Mesendoderm (in vitro differentiated cells): Measurements from ENCODE around the gene PCGF2.
A peak's percentile ranks its signal among the peaks of the same experiment; 100 is the strongest.

Experiments
- DNase-seq: peaks from one replicate; pipeline ENCODE4 v3.0.0; 2013
- H2AK5ac ChIP-seq: 2 replicates; pipeline ENCODE4 v1.6.1; 2013; ENCODE audit warnings: low read length, inconsistent platforms
- H2BK120ac ChIP-seq: 2 replicates; pipeline ENCODE4 v1.6.1; 2013; ENCODE audit warnings: low read depth, mild to moderate bottlenecking, low read length, moderate library complexity, mixed read lengths
- H2BK15ac ChIP-seq: replicated peaks from 2 replicates; pipeline ENCODE4 v1.6.1; 2013; ENCODE audit warnings: low read depth, mild to moderate bottlenecking, moderate library complexity
- H2BK5ac ChIP-seq: 2 replicates; pipeline ENCODE4 v1.6.1; 2013; ENCODE audit warnings: low read length, inconsistent platforms
- H3K18ac ChIP-seq: 2 replicates; pipeline ENCODE4 v1.6.1; 2013; ENCODE audit warnings: mild to moderate bottlenecking, low read length, mixed read lengths
- H3K23ac ChIP-seq: one replicate; pipeline ENCODE4 v1.6.1; 2013; ENCODE audit warnings: low read length
- H3K27ac ChIP-seq: 2 replicates; pipeline ENCODE4 v1.5.1; 2013; ENCODE audit warnings: low read depth, mild to moderate bottlenecking, inconsistent platforms, low read length, moderate library complexity
- H3K27me3 ChIP-seq: 2 replicates; pipeline ENCODE4 v1.6.1; 2013; ENCODE audit warnings: low read length, control low read depth, mild to moderate bottlenecking, inconsistent platforms; ENCODE audit not compliant: insufficient read depth, poor library complexity
- H3K36me3 ChIP-seq: 2 replicates; pipeline ENCODE4 v1.6.1; 2013; ENCODE audit warnings: low read length, inconsistent platforms; ENCODE audit not compliant: control insufficient read depth, insufficient read depth
- H3K4ac ChIP-seq: one replicate; pipeline ENCODE4 v1.6.1; 2013; ENCODE audit warnings: low read depth, mild to moderate bottlenecking, low read length, moderate library complexity
- H3K4me1 ChIP-seq: 2 replicates; pipeline ENCODE4 v1.6.1; 2013; ENCODE audit warnings: low read depth, low read length, inconsistent platforms; ENCODE audit not compliant: control insufficient read depth
- H3K4me2 ChIP-seq: 2 replicates; pipeline ENCODE4 v1.6.1; 2013; ENCODE audit warnings: low read length
- H3K4me3 ChIP-seq: 2 replicates; pipeline ENCODE4 v1.5.1; 2013; ENCODE audit warnings: mild to moderate bottlenecking, low read length
- H3K56ac ChIP-seq: one replicate; pipeline ENCODE4 v1.6.1; 2013; ENCODE audit warnings: low read length
- H3K79me1 ChIP-seq: 2 replicates; pipeline ENCODE4 v1.6.1; 2013; ENCODE audit warnings: low read length, inconsistent platforms
- H3K79me2 ChIP-seq: 2 replicates; pipeline ENCODE4 v1.6.1; 2013; ENCODE audit warnings: mild to moderate bottlenecking, low read length; ENCODE audit not compliant: control insufficient read depth, insufficient read depth
- H3K9ac ChIP-seq: 2 replicates; pipeline ENCODE4 v1.6.1; 2013; ENCODE audit warnings: low read length, inconsistent platforms
- H4K5ac ChIP-seq: one replicate; pipeline ENCODE4 v1.6.1; 2013; ENCODE audit warnings: low read length
- H4K8ac ChIP-seq: one replicate; pipeline ENCODE4 v1.6.1; 2013; ENCODE audit warnings: low read depth, mild to moderate bottlenecking, control low read depth, low read length, moderate library complexity
- WGBS: extraction: QIAGEN DNeasy Blood & Tissue Kit; methylation state at CpG from one replicate; pipeline ENCODE4 v1.1.7; 2013; ENCODE audit warnings: low lambda C conversion rate, missing lambda C conversion rate; ENCODE audit not compliant: insufficient coverage; ENCODE audit errors: extremely low coverage; 5-methylcytosine and 5-hydroxymethylcytosine counted together

PCGF2 gene

GRCh38 chr17:38738007-38738662 is 10.0 kb downstream of the PCGF2 start:
- Histone ChIP-seq H3K27me3 (no peaks in the 10 kb centered on the region), H3K18ac (no peak overlapping the region), H3K56ac (no peak overlapping the region), H2AK5ac (no peak overlapping the region), H3K4ac (no peak overlapping the region), H3K4me2 (no peak overlapping the region), H3K27ac (no peak overlapping the region), H3K23ac (no peak overlapping the region), H3K79me1 (peaks cover 19% of the 10 kb centered on the region), H4K5ac (no peak overlapping the region), H2BK15ac (no peak overlapping the region), H2BK5ac (no peak overlapping the region), H3K4me1 (no peaks in the 10 kb centered on the region), H2BK120ac (no peak overlapping the region), H4K8ac (no peak overlapping the region), H3K79me2 (peaks cover 32% of the 10 kb centered on the region), H3K9ac (no peak overlapping the region), H3K4me3 (no peak overlapping the region), H3K36me3 (peaks cover 14% of the 10 kb centered on the region)
- WGBS, result no CpG with 5 or more reads among the region's 14 CpGs
- no peak for DNase-seq

GRCh38 chr17:38735161-38735997 is 12.8 kb downstream of the PCGF2 start:
- H2BK15ac ChIP-seq, result no peak overlapping the region
- no peak overlapping the region for H3K4me3 ChIP-seq
- peaks cover 9% of the 10 kb centered on the region for H3K79me1 ChIP-seq
- no peak overlapping the region for H4K5ac ChIP-seq
- no peak overlapping the region for H4K8ac ChIP-seq
- H3K4me2 ChIP-seq, result no peak overlapping the region
- peaks cover 3% of the 10 kb centered on the region for H3K4me1 ChIP-seq
- WGBS, result no CpG with 5 or more reads among the region's 23 CpGs
- H2BK5ac ChIP-seq, result no peak overlapping the region
- H3K36me3 ChIP-seq, result peaks cover 13% of the 10 kb centered on the region
- H3K18ac ChIP-seq, result no peak overlapping the region
- no peak overlapping the region for H3K56ac ChIP-seq
- H3K27me3 ChIP-seq, result no peaks in the 10 kb centered on the region
- H3K79me2 ChIP-seq, result peaks cover 6% of the 10 kb centered on the region
- no peak overlapping the region for H2AK5ac ChIP-seq
- no peak overlapping the region for H3K9ac ChIP-seq
- H3K27ac ChIP-seq, result no peak overlapping the region
- peak; percentile 44 for DNase-seq
- no peak overlapping the region for H2BK120ac ChIP-seq
- no peak overlapping the region for H3K4ac ChIP-seq
- no peak overlapping the region for H3K23ac ChIP-seq

GRCh38 chr17:38733982-38734973 is 13.9 kb downstream of the PCGF2 start:
- Histone ChIP-seq H3K36me3 (peaks cover 11% of the 10 kb centered on the region), H3K18ac (no peak overlapping the region)

GRCh38 chr17:38733282-38733981 is 14.7 kb downstream of the PCGF2 start:
- H3K27me3 ChIP-seq, result no peaks in the 10 kb centered on the region
- DNase-seq, result no peak
- H3K36me3 ChIP-seq, result peaks cover 9% of the 10 kb centered on the region
- no peak overlapping the region for H2BK120ac ChIP-seq
- no peak overlapping the region for H2BK5ac ChIP-seq
- peaks cover 3% of the 10 kb centered on the region for H3K4me1 ChIP-seq
- H2BK15ac ChIP-seq, result no peak overlapping the region
- H3K4me2 ChIP-seq, result no peak overlapping the region
- no peak overlapping the region for H4K8ac ChIP-seq
- H3K56ac ChIP-seq, result no peak overlapping the region
- H4K5ac ChIP-seq, result no peak overlapping the region
- WGBS, result no CpG with 5 or more reads among the region's 9 CpGs
- no peaks in the 10 kb centered on the region for H3K79me2 ChIP-seq
- H2AK5ac ChIP-seq, result no peak overlapping the region
- no peak overlapping the region for H3K18ac ChIP-seq
- H3K23ac ChIP-seq, result no peak overlapping the region
- no peak overlapping the region for H3K4me3 ChIP-seq
- no peak overlapping the region for H3K9ac ChIP-seq
- H3K79me1 ChIP-seq, result no peaks in the 10 kb centered on the region
- no peak overlapping the region for H3K4ac ChIP-seq
- H3K27ac ChIP-seq, result no peak overlapping the region

More at GRCh38 chr17:38733982-38734973, 13.9 kb downstream of the PCGF2 start:
- Histone ChIP-seq H3K56ac (no peak overlapping the region), H4K8ac (no peak overlapping the region), H3K27me3 (no peaks in the 10 kb centered on the region), H3K79me1 (peaks cover 2% of the 10 kb centered on the region), H3K27ac (no peak overlapping the region), H3K9ac (no peak overlapping the region), H3K4me2 (no peak overlapping the region), H2BK120ac (no peak overlapping the region), H3K4ac (no peak overlapping the region), H2BK5ac (no peak overlapping the region), H3K23ac (no peak overlapping the region), H2BK15ac (no peak overlapping the region), H3K4me3 (no peak overlapping the region), H3K79me2 (no peaks in the 10 kb centered on the region), H2AK5ac (no peak overlapping the region), H3K4me1 (peaks cover 3% of the 10 kb centered on the region), H4K5ac (no peak overlapping the region)
- peak; percentile 62 for DNase-seq
- WGBS, result no CpG with 5 or more reads among the region's 15 CpGs
